Activated T-helper 2 cell treated with anti-CD3 and anti-CD28 coated beads, Interferon-gamma antibody, Interleukin-2, Interleukin-4, amounts not matched to agents 10 μg/mL and 5 μg/mL and 100 μg/mL, durations not matched to agents 14 hours and 24 hours and 36 hours (primary cell): Measurements from ENCODE around the gene CLSTN2. TPM values are rescaled to one million over a fixed set of nuclear protein-coding genes. Genes with fewer than 3 reads are reported as not detected.

Experiments
- DNase-seq: peaks from one replicate; pipeline ENCODE4 v3.0.0; 2021; ENCODE audit warnings: low spot score
- H3K27ac Mint-ChIP-seq: one replicate; pipeline ENCODE4 v1.8.0; 2021; ENCODE audit warnings: mixed read lengths
- H3K27me3 Mint-ChIP-seq: one replicate; pipeline ENCODE4 v1.8.0; 2021; ENCODE audit warnings: low read depth, mixed read lengths
- H3K36me3 Mint-ChIP-seq: one replicate; pipeline ENCODE4 v1.8.0; 2021; ENCODE audit warnings: low read depth, mixed read lengths
- H3K4me1 Mint-ChIP-seq: one replicate; pipeline ENCODE4 v1.8.0; 2021; ENCODE audit warnings: low read depth, mixed read lengths
- H3K4me3 Mint-ChIP-seq: one replicate; pipeline ENCODE4 v1.8.0; 2021; ENCODE audit warnings: low read depth, mild to moderate bottlenecking, moderate library complexity, mixed read lengths
- H3K9me3 Mint-ChIP-seq: one replicate; pipeline ENCODE4 v1.8.0; 2021; ENCODE audit warnings: mixed read lengths
- intact Hi-C: fragments of 100-400 bp; cut with micrococcal nuclease; formaldehyde crosslinking; loops from one replicate; pipeline ENCODE4 v1.15.1; 2023
- total RNA-seq: library from RNA; stranded (reverse); gene quantifications from 2 replicates; pipeline ENCODE4 v1.2.3, GENCODE V29; 2022

The CLSTN2 gene
- total RNA-seq, 1 donor from 2014 or later: not detected

DNA sequence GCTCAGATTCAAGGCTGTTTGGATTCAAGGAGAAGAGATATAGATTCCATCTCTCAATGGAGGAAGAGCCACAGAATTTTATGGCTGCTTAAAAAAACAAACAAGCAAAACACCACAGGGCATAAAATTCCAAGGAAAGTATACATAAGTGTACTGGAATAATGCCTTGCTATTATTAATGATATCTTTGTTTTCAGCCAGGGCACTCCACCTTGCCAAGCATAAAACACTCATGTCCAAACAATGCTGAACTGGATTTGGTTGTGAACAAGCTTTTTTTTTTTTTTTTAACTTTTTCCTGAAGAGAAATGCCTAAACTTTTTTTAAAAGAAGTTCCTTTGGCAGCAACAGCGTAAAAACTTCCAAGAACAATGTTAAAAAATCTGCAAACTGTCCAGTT lies 4.8 kb upstream of the CLSTN2 start:
- H3K4me3 Mint-ChIP-seq: no peak overlapping the region
- no peaks in the 10 kb centered on the region for H3K4me1 Mint-ChIP-seq
- DNase-seq: no peak
- intact Hi-C loops: no loop called here
- no peak overlapping the region for H3K27ac Mint-ChIP-seq
- no peaks in the 10 kb centered on the region for H3K9me3 Mint-ChIP-seq
- H3K27me3 Mint-ChIP-seq: peaks cover 31% of the 10 kb centered on the region
- no peaks in the 10 kb centered on the region for H3K36me3 Mint-ChIP-seq

DNA sequence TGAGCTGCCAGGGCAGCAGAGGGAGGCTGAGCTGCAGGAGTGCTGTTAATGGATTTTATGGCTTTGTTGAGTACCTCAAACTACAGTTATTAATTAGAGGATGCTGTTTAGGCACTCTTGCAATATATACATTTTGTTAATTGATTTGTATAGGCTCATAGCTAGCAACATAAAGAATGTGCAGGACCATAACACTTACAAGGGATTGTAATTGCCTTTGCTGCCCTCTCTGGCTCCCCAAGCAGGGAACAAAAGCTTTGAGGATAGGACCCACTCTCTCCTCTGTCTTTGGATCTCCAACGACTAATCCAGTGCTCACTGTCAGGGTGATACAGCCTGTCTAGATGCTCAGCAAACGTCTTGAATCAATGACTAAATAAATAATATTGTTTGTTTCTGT lies 1.2 kb upstream of the CLSTN2 start:
- intact Hi-C loops: no loop called here

DNA sequence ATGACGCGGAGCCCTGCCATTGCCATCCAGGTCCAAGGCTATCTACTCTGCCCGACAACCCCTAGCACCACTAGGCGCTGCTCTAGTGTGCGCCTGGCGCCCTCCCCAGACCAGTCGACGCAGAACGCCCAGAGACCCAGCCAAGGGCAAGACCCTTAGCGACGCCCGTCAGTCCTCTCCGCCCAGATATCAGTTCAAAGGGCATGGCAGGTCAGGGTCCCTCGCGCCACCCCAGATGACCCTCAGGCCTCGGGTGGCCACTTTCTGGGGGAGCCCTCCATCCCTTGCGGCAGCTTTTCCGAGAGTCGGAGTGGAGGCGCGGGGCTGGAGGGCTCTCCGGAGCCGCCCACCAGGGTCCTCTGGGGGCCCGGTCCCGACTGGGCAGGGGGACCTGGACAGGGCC lies 371 bp upstream of the CLSTN2 start:
- intact Hi-C loops: loop anchor here (5.0 kb wide), 1 partner anchor 507 kb away; no protein-coding TSS in a partner anchor
- Mint-ChIP-seq H3K4me1 (no peaks in the 10 kb centered on the region), H3K4me3 (no peak overlapping the region), H3K27me3 (peaks cover 52% of the 10 kb centered on the region), H3K27ac (no peak overlapping the region), H3K9me3 (no peaks in the 10 kb centered on the region), H3K36me3 (no peaks in the 10 kb centered on the region)
- no peak for DNase-seq

More for the DNA sequence above, 1.2 kb upstream of the CLSTN2 start:
- Mint-ChIP-seq H3K36me3 (no peaks in the 10 kb centered on the region), H3K27me3 (peaks cover 54% of the 10 kb centered on the region), H3K4me3 (no peak overlapping the region), H3K9me3 (no peaks in the 10 kb centered on the region), H3K27ac (no peak overlapping the region), H3K4me1 (no peaks in the 10 kb centered on the region)
- no peak for DNase-seq

DNA sequence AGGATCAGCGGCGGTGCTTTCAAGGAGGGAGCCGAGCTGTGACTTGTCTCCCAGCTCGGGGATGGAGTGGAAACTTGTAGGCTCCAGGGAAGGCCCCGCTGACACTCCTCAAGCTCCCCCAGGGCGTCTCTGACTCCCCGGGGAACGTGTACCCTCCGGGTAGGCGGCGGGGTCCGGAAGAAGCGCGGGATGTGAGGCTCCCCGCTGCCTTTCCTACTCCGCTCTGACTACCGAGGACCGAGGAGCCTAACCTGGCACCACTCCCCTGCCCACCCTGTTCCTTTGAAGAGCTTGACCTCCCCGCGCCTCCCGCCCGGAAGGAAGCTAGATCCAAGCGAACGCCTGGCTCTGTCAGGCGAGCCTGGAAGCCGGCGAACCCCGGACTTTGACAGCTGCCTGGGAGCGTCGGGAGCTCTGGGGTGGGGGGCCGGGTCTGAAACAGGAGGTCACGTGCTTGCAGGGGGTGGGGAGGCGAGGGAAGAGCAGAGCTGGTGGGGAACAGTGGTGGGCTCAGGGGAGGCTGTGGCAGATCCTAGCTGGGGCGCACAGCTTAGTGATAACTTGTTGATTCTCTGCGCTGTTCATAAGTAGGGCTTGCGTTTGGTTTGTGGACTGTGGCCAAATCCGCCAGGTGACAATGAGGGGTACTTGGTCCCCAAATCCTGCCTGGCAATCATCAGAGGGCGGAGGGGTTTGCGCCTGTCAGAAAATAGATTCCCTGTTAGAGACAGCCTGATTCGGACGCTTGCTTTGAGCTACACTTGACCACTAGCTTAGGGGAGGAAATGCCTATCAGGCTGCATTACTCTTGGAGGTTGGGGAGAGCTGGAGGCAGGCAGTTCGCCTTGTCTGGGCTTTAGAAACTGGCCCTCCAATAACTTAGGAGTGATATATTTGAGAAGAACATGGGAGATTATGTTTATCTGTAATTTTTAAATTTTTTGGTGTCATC lies 1.2 kb downstream of the CLSTN2 start:
- no peaks in the 10 kb centered on the region for H3K9me3 Mint-ChIP-seq
- DNase-seq: no peak

DNA sequence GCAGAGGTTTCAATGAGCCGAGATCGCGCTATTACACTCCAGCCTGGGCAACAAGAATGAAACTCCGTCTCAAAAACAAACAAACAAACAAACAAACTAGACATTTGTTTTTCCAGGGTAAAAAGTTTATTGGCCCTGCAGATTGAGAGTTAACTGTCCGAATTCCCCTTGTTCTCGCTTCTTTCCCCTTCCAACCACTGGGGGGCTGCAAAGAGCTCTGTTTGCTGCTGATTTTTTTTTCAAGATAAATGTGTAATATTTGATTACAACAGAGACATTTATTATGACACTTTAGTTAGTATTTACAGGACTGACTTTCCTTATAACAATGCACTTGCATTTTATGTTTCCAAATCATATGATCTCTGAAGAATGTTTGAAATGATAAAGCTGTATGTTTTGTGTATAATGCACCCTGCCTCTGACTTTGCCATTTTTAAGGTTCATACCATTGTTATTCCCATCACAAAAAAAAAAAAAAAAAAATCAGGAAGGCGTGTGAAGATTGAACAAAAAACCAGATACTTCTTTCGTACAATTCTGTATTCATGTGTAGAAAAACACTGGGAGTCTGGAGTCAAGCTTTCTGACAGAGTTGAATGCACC lies 2.8 kb downstream of the CLSTN2 start:
- Mint-ChIP-seq H3K36me3 (no peaks in the 10 kb centered on the region), H3K4me1 (no peaks in the 10 kb centered on the region), H3K4me3 (no peak overlapping the region), H3K9me3 (no peaks in the 10 kb centered on the region), H3K27me3 (peaks cover 43% of the 10 kb centered on the region), H3K27ac (no peak overlapping the region)
- no peak for DNase-seq
- intact Hi-C loops: loop anchor here (5.0 kb wide), 1 partner anchor 510 kb away; no protein-coding TSS in a partner anchor

More for the DNA sequence above, 1.2 kb downstream of the CLSTN2 start:
- Mint-ChIP-seq H3K36me3 (no peaks in the 10 kb centered on the region), H3K4me3 (no peak overlapping the region), H3K27ac (no peak overlapping the region), H3K27me3 (peaks cover 52% of the 10 kb centered on the region), H3K4me1 (no peaks in the 10 kb centered on the region)
- intact Hi-C loops: loop anchor here (5.0 kb wide), 1 partner anchor 509 kb away; no protein-coding TSS in a partner anchor

DNA sequence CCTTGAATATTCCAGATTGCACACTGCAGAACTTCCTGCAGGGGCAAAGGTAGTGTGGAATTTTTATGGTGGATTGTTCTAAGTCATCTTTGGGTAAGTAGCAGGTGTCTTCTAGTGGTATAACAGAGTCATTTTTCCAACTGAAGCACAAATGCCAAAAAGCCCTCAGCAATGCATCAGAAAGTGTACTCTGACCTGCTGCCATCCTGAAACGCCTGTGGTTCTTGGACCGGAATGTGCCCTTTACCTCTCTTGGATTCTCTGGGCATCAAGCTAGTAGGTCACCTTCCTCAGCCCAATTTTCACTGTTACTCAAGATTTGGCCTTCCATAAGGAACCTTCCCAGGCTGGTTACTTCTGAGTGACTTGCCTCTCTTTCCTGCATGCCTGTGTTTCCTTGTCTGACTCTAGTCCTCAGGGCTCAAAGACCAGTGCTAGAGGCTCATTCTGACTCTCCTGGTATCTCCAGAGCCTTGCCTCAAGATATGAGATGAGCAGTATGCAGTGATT lies 4.8 kb downstream of the CLSTN2 start:
- intact Hi-C loops: loop anchor here (5.0 kb wide), 1 partner anchor 512 kb away; no protein-coding TSS in a partner anchor
- H3K36me3 Mint-ChIP-seq: no peaks in the 10 kb centered on the region

DNA sequence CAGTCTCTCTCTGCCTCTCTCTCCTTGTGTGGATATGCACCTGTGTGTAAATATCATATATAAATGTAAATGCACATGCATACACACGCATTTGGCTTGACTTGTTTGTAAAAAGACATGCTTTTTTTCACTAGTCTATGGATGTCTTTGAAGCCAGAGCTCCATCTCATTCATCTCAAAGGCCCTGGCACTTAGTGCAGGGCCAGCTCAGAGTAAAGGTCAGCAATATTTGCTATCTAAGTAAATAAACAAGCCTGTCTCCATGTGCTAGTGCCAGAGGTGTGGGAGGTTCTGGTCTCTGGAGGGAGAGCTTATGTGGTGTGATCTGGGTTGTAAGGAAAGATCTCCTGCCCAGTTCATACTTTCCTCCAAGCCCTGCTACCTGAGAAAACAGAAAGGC lies 5.6 kb downstream of the CLSTN2 start:
- no peaks in the 10 kb centered on the region for H3K9me3 Mint-ChIP-seq
- intact Hi-C loops: no loop called here
- peaks cover 25% of the 10 kb centered on the region for H3K27me3 Mint-ChIP-seq

More for the DNA sequence above, 4.8 kb downstream of the CLSTN2 start:
- no peak overlapping the region for H3K4me3 Mint-ChIP-seq
- no peak overlapping the region for H3K27ac Mint-ChIP-seq
- DNase-seq: no peak
- H3K9me3 Mint-ChIP-seq: no peaks in the 10 kb centered on the region
- H3K27me3 Mint-ChIP-seq: peaks cover 27% of the 10 kb centered on the region
- H3K4me1 Mint-ChIP-seq: no peaks in the 10 kb centered on the region

DNA sequence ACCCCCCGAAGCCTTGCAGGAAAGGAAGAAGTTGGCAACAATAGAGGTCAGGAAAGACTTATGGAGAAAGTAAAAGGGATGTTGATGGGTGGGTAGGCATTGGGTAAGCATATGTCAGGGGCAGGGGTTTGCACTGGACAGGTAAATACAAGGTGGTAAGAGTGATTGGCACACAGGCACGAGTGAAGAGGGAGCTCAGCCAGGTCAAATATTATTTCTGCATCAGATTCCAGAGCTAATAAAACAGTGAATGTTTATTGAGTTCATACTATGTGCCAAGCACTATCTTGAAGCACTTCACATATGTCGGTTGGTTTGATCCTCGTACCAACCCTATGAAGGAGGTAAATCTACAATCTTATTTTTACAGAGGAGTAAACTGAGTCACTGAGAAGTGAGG lies 6.6 kb downstream of the CLSTN2 start:
- intact Hi-C loops: no loop called here

More for the DNA sequence above, 5.6 kb downstream of the CLSTN2 start:
- no peak overlapping the region for H3K27ac Mint-ChIP-seq
- no peak for DNase-seq
- H3K36me3 Mint-ChIP-seq: no peaks in the 10 kb centered on the region
- no peaks in the 10 kb centered on the region for H3K4me1 Mint-ChIP-seq
- no peak overlapping the region for H3K4me3 Mint-ChIP-seq

DNA sequence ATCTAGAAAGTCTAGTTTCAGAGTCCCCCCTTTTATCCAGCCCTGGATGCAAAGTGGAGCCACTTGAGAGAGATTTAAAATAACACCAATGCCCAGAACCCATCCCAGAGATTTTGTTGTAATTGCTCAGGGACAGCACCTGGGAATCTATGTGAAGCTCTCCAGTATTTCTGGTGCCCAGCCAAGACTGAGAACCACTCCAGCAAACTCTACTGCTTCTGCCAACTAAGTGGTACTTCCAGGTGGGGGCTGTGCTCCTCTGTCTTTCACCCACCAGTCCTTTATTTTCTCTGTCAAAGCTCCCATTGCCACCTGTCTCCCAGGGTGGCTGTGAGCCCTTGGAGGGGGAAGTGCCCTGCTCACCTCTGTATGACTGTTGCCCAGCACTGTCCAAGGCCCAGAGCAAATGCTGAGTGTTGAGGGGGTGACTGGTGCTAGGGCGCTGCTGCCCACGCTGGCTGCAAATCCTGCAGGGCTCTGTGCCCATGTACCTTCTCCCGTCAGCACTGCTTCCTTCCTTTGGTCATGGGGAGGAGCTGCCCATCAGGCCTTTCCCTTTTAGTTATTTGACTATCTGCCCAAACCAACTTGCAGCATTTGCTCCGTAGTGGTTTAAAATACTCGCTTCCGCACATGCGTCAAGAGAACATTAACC lies 9.4 kb downstream of the CLSTN2 start:
- no peak overlapping the region for H3K4me3 Mint-ChIP-seq
- intact Hi-C loops: no loop called here
- no peak overlapping the region for H3K27ac Mint-ChIP-seq
- H3K4me1 Mint-ChIP-seq: no peaks in the 10 kb centered on the region
- no peaks in the 10 kb centered on the region for H3K36me3 Mint-ChIP-seq
- H3K27me3 Mint-ChIP-seq: no peaks in the 10 kb centered on the region
- no peaks in the 10 kb centered on the region for H3K9me3 Mint-ChIP-seq
- DNase-seq: no peak

More for the DNA sequence above, 6.6 kb downstream of the CLSTN2 start:
- H3K9me3 Mint-ChIP-seq: no peaks in the 10 kb centered on the region
- H3K4me3 Mint-ChIP-seq: no peak overlapping the region
- H3K27ac Mint-ChIP-seq: no peak overlapping the region
- DNase-seq: no peak
- H3K4me1 Mint-ChIP-seq: no peaks in the 10 kb centered on the region
- H3K27me3 Mint-ChIP-seq: peaks cover 15% of the 10 kb centered on the region
- H3K36me3 Mint-ChIP-seq: no peaks in the 10 kb centered on the region

DNA sequence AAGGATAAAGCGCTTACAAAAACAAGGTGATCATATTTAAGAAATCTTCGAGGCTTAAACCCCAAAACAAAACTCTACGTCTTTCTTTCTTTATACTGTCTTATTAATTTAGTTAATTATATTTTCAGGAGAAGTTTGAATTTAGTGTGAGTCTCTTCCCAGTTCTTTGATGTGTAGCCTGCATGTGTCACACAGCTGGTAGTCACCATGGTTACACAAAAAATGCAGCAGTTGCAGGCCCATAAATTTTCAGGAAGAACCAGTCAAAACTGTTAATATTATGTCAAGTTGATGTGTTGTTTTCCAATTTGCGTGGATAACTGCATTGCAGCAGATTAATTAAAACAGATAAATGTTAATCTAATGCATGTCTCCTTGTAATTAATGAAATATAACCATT lies 10.4 kb downstream of the CLSTN2 start:
- Mint-ChIP-seq H3K27ac (no peak overlapping the region), H3K9me3 (no peaks in the 10 kb centered on the region), H3K4me3 (no peak overlapping the region), H3K36me3 (no peaks in the 10 kb centered on the region), H3K27me3 (no peaks in the 10 kb centered on the region), H3K4me1 (no peaks in the 10 kb centered on the region)
- intact Hi-C loops: no loop called here
- DNase-seq: no peak

DNA sequence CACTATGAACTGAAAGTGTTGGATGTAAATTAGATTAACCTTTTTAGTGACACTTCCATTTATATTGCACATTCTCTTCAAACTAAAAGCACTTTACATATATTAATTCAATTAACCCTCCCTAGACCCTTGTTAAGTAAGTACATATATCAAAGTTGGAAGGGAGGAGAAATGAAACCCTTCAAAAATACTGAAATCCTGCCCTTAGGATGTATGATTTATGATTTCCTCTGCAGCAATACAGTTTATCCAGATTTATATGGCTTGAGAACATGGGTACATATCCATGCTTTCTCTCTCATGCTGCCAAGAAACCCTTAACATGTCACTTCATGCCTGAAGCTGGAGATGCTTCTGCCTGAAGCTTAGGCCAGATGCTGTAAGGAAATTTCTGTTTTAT lies 11.0 kb downstream of the CLSTN2 start:
- Mint-ChIP-seq H3K4me3 (no peak overlapping the region), H3K4me1 (no peaks in the 10 kb centered on the region), H3K36me3 (no peaks in the 10 kb centered on the region), H3K27me3 (no peaks in the 10 kb centered on the region), H3K27ac (no peak overlapping the region), H3K9me3 (no peaks in the 10 kb centered on the region)
- intact Hi-C loops: no loop called here
- no peak for DNase-seq

DNA sequence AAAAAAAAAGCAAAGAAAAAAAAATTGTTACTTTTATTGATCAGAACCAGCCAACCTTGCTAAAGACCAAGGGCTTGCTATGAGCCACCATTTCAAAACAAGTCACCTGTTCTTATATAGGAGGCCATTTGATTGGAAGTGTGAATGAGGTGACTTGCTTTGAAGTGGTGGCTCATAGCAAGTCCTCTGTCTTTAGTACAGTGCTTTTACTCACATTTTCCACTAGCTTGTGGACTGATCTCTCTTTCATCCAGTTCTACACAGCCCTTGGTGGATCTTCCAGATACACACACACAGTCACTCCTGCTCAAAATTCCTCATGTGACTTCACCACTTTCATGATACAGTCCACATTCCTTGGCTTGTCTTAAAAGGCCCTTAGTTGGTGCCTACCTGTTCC lies 13.5 kb downstream of the CLSTN2 start:
- DNase-seq: no peak
- no peaks in the 10 kb centered on the region for H3K4me1 Mint-ChIP-seq
- no peaks in the 10 kb centered on the region for H3K27me3 Mint-ChIP-seq
- intact Hi-C loops: no loop called here
- no peaks in the 10 kb centered on the region for H3K36me3 Mint-ChIP-seq
- H3K9me3 Mint-ChIP-seq: no peaks in the 10 kb centered on the region
- H3K4me3 Mint-ChIP-seq: no peak overlapping the region
- H3K27ac Mint-ChIP-seq: no peak overlapping the region
